Activated T-helper 17 cell treated with anti-CD3 and anti-CD28 coated beads, Interleukin-2, amount 50 U/mL, for 72 hours (primary cell): ENCODE measurements around the gene C1QTNF6. TPM values are rescaled to one million over a fixed set of nuclear protein-coding genes. Genes with fewer than 3 reads are reported as not detected.
"Not testable (repeated sequence)": the region's sequence is repeated elsewhere in the genome, so short reads cannot be mapped to it uniquely, and the experiment has no call there.

Source experiments
- ATAC-seq: fragments of 150-1000 bp; cut with Tn5 transposase; replicated peaks from 2 replicates; pipeline ENCODE4 v1.10.0; 2021; ENCODE audit warnings: mild to moderate bottlenecking, moderate library complexity
- H3K27ac Mint-ChIP-seq: one replicate; pipeline ENCODE4 v1.8.0; 2022; ENCODE audit warnings: mixed read lengths
- H3K27me3 Mint-ChIP-seq: one replicate; pipeline ENCODE4 v1.8.0; 2022; ENCODE audit warnings: mixed read lengths
- H3K36me3 Mint-ChIP-seq: one replicate; pipeline ENCODE4 v1.8.0; 2022; ENCODE audit warnings: low read depth, mild to moderate bottlenecking, mixed read lengths
- H3K4me1 Mint-ChIP-seq: one replicate; pipeline ENCODE4 v1.8.0; 2022; ENCODE audit warnings: mixed read lengths
- H3K4me3 Mint-ChIP-seq: one replicate; pipeline ENCODE4 v1.8.0; 2022; ENCODE audit warnings: mild to moderate bottlenecking, mixed read lengths
- H3K9me3 Mint-ChIP-seq: one replicate; pipeline ENCODE4 v1.8.0; 2022; ENCODE audit warnings: mixed read lengths
- total RNA-seq, 2 donors: library from RNA; stranded (reverse); gene quantifications; one replicate each; pipeline ENCODE4 v1.2.3, GENCODE V29; 2022

C1QTNF6 gene
- total RNA-seq, 2 donors from 2014 or later, result 5.0 to 16.3 TPM

GRCh38 chr22:37174964-37175363 is 13.1 kb downstream of the C1QTNF6 start:
- Mint-ChIP-seq H3K27ac (no peak overlapping the region), H3K27me3 (peaks cover 7% of the 10 kb centered on the region), H3K9me3 (no peaks in the 10 kb centered on the region), H3K4me1 (peaks cover 7% of the 10 kb centered on the region), H3K36me3 (no peaks in the 10 kb centered on the region), H3K4me3 (no peak overlapping the region)
- ATAC-seq, result no peak

DNA sequence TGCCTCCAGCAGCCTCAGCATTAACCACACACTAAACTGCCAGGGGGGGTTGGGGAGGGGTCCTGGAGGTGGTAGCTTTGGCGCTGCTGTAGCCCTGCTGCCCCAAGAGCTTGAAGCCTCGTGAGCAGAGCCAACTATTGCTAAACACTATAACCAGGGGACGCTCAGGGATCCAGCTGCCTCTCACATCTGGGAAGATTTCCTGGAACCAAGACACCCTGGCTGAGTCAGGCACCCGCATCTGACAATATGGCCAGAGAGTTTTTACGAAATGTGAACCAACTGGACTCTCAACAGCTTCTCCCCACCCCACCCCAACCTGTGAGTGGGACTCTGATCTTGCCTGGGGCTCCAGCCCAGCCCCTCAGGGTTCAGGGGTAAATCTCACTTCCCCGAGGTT is 14.3 kb downstream of the C1QTNF6 start:
- peaks cover 7% of the 10 kb centered on the region for H3K27me3 Mint-ChIP-seq
- no peaks in the 10 kb centered on the region for H3K9me3 Mint-ChIP-seq
- no peak overlapping the region for H3K27ac Mint-ChIP-seq
- H3K36me3 Mint-ChIP-seq, result no peaks in the 10 kb centered on the region
- H3K4me1 Mint-ChIP-seq, result peaks cover 12% of the 10 kb centered on the region
- no peak for ATAC-seq
- no peak overlapping the region for H3K4me3 Mint-ChIP-seq

GRCh38 chr22:37172266-37173245 is 15.5 kb downstream of the C1QTNF6 start:
- peaks cover 16% of the 10 kb centered on the region for H3K4me1 Mint-ChIP-seq
- no peaks in the 10 kb centered on the region for H3K36me3 Mint-ChIP-seq
- ATAC-seq, result no peak
- H3K4me3 Mint-ChIP-seq, result no peak overlapping the region
- no peaks in the 10 kb centered on the region for H3K9me3 Mint-ChIP-seq
- peaks cover 2% of the 10 kb centered on the region for H3K27me3 Mint-ChIP-seq
- H3K27ac Mint-ChIP-seq, result peak overlapping the region; percentile 16

DNA sequence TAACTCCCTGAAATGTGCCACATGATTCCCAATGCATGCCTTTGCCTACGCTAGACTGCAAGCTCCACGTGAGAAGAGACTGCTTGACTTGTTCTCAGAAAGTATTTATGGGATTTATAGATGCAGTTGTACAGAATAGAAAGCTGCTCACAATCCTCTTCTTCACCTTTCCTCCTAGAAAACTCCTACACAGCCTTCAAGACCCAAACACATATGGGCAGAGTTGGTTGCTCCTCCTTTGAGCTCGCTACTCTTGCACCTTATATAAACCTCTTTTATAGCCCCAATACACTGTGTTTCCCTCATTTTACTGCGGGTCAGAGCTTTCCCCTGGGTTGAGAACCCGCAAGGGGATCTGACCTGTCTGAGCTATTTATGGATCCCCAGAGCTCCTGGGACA is 16.4 kb downstream of the C1QTNF6 start:
- H3K27me3 Mint-ChIP-seq, result no peaks in the 10 kb centered on the region
- no peak overlapping the region for H3K27ac Mint-ChIP-seq
- no peaks in the 10 kb centered on the region for H3K36me3 Mint-ChIP-seq
- no peak for ATAC-seq
- no peak overlapping the region for H3K4me3 Mint-ChIP-seq
- H3K4me1 Mint-ChIP-seq, result peaks cover 18% of the 10 kb centered on the region
- H3K9me3 Mint-ChIP-seq, result no peaks in the 10 kb centered on the region

GRCh38 chr22:37170689-37171405 is 17.2 kb downstream of the C1QTNF6 start:
- not testable (repeated sequence) for H3K27ac Mint-ChIP-seq, H3K9me3 Mint-ChIP-seq, ATAC-seq, H3K27me3 Mint-ChIP-seq, H3K4me3 Mint-ChIP-seq, H3K36me3 Mint-ChIP-seq
- H3K4me1 Mint-ChIP-seq, result peaks cover 23% of the 10 kb centered on the region

GRCh38 chr22:37169947-37170688 is 17.9 kb downstream of the C1QTNF6 start:
- no peak for ATAC-seq
- peaks cover 26% of the 10 kb centered on the region for H3K4me1 Mint-ChIP-seq
- H3K27me3 Mint-ChIP-seq, result no peaks in the 10 kb centered on the region
- peak overlapping the region; percentile 7 for H3K27ac Mint-ChIP-seq
- no peak overlapping the region for H3K4me3 Mint-ChIP-seq
- H3K9me3 Mint-ChIP-seq, result no peaks in the 10 kb centered on the region
- H3K36me3 Mint-ChIP-seq, result no peaks in the 10 kb centered on the region

GRCh38 chr22:37169406-37169805 is 18.6 kb downstream of the C1QTNF6 start:
- Mint-ChIP-seq H3K36me3 (no peaks in the 10 kb centered on the region), H3K27me3 (no peaks in the 10 kb centered on the region), H3K4me3 (no peak overlapping the region), H3K4me1 (peaks cover 30% of the 10 kb centered on the region), H3K9me3 (no peaks in the 10 kb centered on the region), H3K27ac (peak overlapping the region; percentile 7)
- ATAC-seq, result no peak

DNA sequence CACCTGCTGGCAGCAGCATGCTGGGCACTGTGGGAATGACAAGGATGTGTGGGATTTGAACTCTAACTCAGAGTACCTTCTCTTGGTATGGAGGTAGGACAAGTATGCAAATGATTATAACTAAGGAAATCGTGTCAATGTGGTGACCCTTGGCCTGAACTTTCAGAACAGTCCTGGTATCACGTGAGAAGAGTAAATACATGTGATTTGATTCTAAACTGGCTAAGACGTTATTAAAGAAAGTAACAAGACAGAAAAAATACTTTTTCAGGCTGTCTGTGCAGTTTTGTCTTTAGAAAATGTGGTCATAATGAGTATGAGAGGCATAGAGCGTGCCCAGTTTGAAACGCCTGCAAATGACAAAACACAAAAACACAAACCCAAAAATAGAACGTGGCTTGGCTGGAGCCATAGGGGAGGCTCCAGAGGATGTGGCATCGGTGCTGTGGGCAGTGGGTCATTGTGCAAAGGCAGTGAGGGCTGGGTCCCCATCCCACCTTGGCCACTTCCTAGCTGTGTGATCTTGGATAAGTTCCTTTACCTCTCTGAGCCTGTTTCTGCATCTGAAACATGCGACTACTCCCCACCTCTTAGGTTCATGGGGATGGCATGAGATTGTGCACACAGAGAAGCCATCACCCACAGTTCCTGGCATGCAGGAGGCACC is 19.9 kb downstream of the C1QTNF6 start:
- no peak for ATAC-seq
- H3K27me3 Mint-ChIP-seq, result no peaks in the 10 kb centered on the region
- peak overlapping the region; percentile 68 for H3K27ac Mint-ChIP-seq
- H3K9me3 Mint-ChIP-seq, result no peaks in the 10 kb centered on the region
- H3K36me3 Mint-ChIP-seq, result peaks cover 7% of the 10 kb centered on the region
- peak overlapping the region; percentile 69 for H3K4me3 Mint-ChIP-seq
- peaks cover 38% of the 10 kb centered on the region for H3K4me1 Mint-ChIP-seq

GRCh38 chr22:37167176-37167980 is 20.7 kb downstream of the C1QTNF6 start:
- no peak for ATAC-seq
- Mint-ChIP-seq H3K27me3 (no peaks in the 10 kb centered on the region), H3K4me3 (peak overlapping the region; percentile 69), H3K9me3 (no peaks in the 10 kb centered on the region), H3K36me3 (peaks cover 13% of the 10 kb centered on the region), H3K4me1 (peaks cover 38% of the 10 kb centered on the region), H3K27ac (peak overlapping the region; percentile 68)

DNA sequence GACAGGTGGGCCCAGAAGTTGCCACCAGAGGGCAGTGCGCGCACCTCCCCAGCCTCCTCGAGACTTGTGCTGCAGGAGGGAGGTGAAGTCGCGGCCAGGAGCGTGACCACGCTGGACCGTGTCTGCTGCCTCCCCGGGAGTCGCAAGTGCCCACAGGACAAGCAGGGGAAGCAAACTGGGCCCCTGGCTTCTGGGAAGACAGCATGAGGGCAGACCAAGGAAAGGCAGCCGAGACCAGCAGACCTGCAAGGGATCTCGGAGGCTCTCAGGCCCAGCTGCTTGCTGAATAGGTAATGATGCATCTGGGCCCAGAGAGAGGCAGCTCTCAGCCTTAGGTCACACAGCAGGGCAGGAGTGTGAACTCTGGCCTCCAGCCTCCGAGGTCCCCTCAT is 21.4 kb downstream of the C1QTNF6 start:
- Mint-ChIP-seq H3K27me3 (no peaks in the 10 kb centered on the region), H3K9me3 (no peaks in the 10 kb centered on the region), H3K36me3 (peaks cover 13% of the 10 kb centered on the region), H3K27ac (peak overlapping the region; percentile 68), H3K4me3 (peak overlapping the region; percentile 69), H3K4me1 (peaks cover 44% of the 10 kb centered on the region)
- no peak for ATAC-seq

DNA sequence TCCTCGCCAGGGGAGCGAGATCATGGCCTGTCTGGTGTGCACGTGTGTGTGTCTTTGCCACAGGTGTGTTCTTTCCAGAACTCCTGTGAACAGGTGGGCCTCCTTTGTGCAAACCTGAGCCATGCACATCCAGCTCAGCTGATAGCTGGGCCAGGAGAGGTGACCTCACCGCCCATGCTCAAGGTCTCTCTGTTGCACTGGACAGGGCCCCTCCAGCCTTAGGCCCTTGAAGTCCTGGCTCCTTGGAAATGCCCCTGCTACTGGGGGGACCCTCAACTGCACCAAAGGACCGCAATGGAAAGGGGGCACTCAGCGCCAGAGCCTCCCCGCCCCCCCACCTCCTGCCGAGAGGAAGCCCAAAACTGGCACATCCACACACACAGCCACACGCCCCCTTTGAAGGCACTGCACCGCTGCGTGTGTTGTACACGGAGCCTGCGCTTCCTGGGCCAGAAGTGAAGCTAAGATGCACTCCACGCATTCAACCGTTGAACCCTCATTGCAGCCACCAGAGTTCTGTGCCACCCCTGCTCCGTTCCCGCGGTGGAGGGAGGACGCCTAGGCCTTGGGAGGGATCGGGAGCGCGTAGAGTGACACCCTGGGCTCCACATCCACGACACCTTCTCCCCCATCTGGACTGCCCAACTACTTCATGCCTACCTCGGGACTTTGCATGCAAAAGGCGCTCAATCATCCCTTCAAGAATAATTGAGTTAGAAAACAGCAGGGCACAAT is 21.9 kb downstream of the C1QTNF6 start:
- H3K9me3 Mint-ChIP-seq, result no peaks in the 10 kb centered on the region
- no peak for ATAC-seq
- peaks cover 13% of the 10 kb centered on the region for H3K36me3 Mint-ChIP-seq
- H3K27me3 Mint-ChIP-seq, result no peaks in the 10 kb centered on the region
- H3K4me3 Mint-ChIP-seq, result peak overlapping the region; percentile 69
- peaks cover 44% of the 10 kb centered on the region for H3K4me1 Mint-ChIP-seq
- H3K27ac Mint-ChIP-seq, result peak overlapping the region; percentile 68

DNA sequence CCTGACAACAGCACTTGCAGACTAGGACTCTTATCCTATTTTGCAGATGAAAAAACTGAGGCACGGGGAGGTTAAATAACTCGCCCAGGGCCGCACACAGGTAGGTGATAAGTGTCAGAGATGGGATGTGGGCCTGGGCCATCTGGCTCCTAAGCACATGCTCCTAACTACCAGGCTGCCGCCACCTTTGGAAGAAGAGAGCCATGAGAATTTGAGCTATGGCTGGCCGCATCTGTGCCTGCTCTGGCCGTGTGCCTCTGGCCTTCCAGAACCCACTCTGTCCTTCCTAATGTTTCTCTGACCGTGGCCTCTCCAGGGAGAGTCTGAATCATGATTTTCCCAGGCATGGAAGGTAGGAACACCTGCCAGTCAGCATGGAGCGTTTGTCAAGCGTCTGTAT is 23.0 kb downstream of the C1QTNF6 start:
- Mint-ChIP-seq H3K4me3 (peak overlapping the region; percentile 69), H3K27ac (peak overlapping the region; percentile 92), H3K9me3 (no peaks in the 10 kb centered on the region), H3K4me1 (peaks cover 43% of the 10 kb centered on the region), H3K27me3 (no peaks in the 10 kb centered on the region), H3K36me3 (peaks cover 13% of the 10 kb centered on the region)
- no peak for ATAC-seq

GRCh38 chr22:37164505-37164887 is 23.6 kb downstream of the C1QTNF6 start:
- ATAC-seq, result no peak
- Mint-ChIP-seq H3K9me3 (no peaks in the 10 kb centered on the region), H3K27ac (peak overlapping the region; percentile 92), H3K4me3 (peak overlapping the region; percentile 69), H3K36me3 (peaks cover 13% of the 10 kb centered on the region), H3K4me1 (peaks cover 37% of the 10 kb centered on the region), H3K27me3 (no peaks in the 10 kb centered on the region)
